ENCODE measurements around the gene KPTN. TPM values are rescaled to one million over a fixed set of nuclear protein-coding genes. Genes with fewer than 3 reads are reported as not detected.

Gene KPTN
- total and polyA plus RNA-seq, 2 of the 8 experiments (the other 6 are each of a cell fraction or from before 2014, with no cell fraction given): 23.6 to 31.3 TPM

- Histone ChIP-seq H3K4me2 (ENCODE audit: insufficient read depth in 1 of 2, low read depth in 2 of 2, low read length in 2 of 2) (no peak overlapping the region), H2BK20ac (ENCODE audit: low read length) (no peak overlapping the region), H3K23ac (ENCODE audit: insufficient read length) (no peak overlapping the region), H3K4ac (replicated peaks; ENCODE audit: insufficient read length, low read depth, low read length) (no peak overlapping the region), H3K9ac (replicated peaks in 1 of 4; ENCODE audit: extremely low read depth in 1 of 4, low read depth in 3 of 4, low read length in 3 of 4) (no peak overlapping the region), H4K91ac (replicated peaks; ENCODE audit: insufficient read length, low read length) (no peak overlapping the region), H4K5ac (ENCODE audit: insufficient read length, low read depth, low read length) (no peak overlapping the region), H3K79me1 (ENCODE audit: low read depth, low read length) (0 out of 2 replicates have a peak, but pooled peaks cover 2% of the 10 kb centered on the region), H2AFZ (ENCODE audit: low read length) (no peak overlapping the region), H3K27ac (ENCODE audit: low read depth, low read length) (no peak overlapping the region), H2BK12ac (ENCODE audit: low read depth, low read length) (no peak overlapping the region), H3K4me3 (ENCODE audit: extremely low read depth in 1 of 4, insufficient read depth in 2 of 4, low read depth in 3 of 4, low read length in 4 of 4) (no peak overlapping the region), H3K36me3 (ENCODE audit: control insufficient read depth in 2 of 4, insufficient read depth in 4 of 4, low read length in 3 of 4) (0 out of 8 replicates have a peak, but pooled peaks cover 0 to 2% (median 0%) of the 10 kb centered on the region in 4 experiments), H4K8ac (ENCODE audit: extremely low read depth, insufficient read depth, low read length) (no peak overlapping the region), H3K18ac (ENCODE audit: extremely low read depth, low read length) (no peak overlapping the region), H3K14ac (ENCODE audit: insufficient read length) (no peak overlapping the region), H2BK15ac (ENCODE audit: low read length) (no peak overlapping the region), H2BK5ac (ENCODE audit: low read depth, low read length) (no peak overlapping the region), H4K20me1 (replicated peaks in 1 of 2; ENCODE audit: control insufficient read depth in 1 of 2, insufficient read depth in 2 of 2, low read length in 2 of 2) (no peaks in the 10 kb centered on the region), H3K4me1 (replicated peaks in 1 of 4; ENCODE audit: control insufficient read depth in 3 of 4, insufficient read depth in 4 of 4, low read length in 3 of 4) (peaks cover 0 to 5% (median 2%) of the 10 kb centered on the region in 4 experiments; a peak in 4 of 7 replicates), H2BK120ac (replicated peaks; ENCODE audit: low read depth, low read length) (no peak overlapping the region), H2AK5ac (ENCODE audit: low read depth, low read length) (no peak overlapping the region), H3K27me3 (replicated peaks in 1 of 4; ENCODE audit: control insufficient read depth in 3 of 4, extremely low read depth in 1 of 4, insufficient read depth in 3 of 4, low read length in 3 of 4) (no peaks in the 10 kb centered on the region), H3K9me3 (ENCODE audit: insufficient read depth in 2 of 2, low read depth in 1 of 2, low read length in 1 of 2) (no peaks in the 10 kb centered on the region), H3K79me2 (ENCODE audit: control insufficient read depth in 1 of 2, insufficient read depth in 2 of 2, low read length in 2 of 2) (no peaks in the 10 kb centered on the region), H3K56ac (replicated peaks; ENCODE audit: insufficient read length, low read depth, low read length) (no peak overlapping the region), H3K23me2 (ENCODE audit: low read depth, low read length) (0 out of 2 replicates have a peak, but pooled peaks cover 2% of the 10 kb centered on the region)
- DNase-seq (ENCODE audit: low read depth in 1 of 2, low spot score in 2 of 2) (no peak), FAIRE-seq (no peak)
- CTCF ChIA-PET (ENCODE audit: partially characterized antibody): interaction anchor here (0.9 to 4.5 kb wide), 7 partner anchors 8 to 189 kb away, joined by 3 to 37 read pairs (median 5); partner anchors contain the start of genes EHD2 and NAPA
- 85% methylated on average over 7 of the region's 7 CpGs; no CpG with 5 or more reads in 1 of the 2 experiments for WGBS, 2 experiments (ENCODE audit: extremely low coverage in 1 of 2, insufficient coverage in 1 of 2, insufficient read length in 1 of 2, insufficient replicate concordance in 2 of 2, low coverage in 1 of 2, low lambda C conversion rate in 2 of 2, missing lambda C conversion rate in 1 of 2)
- POLR2A ChIA-PET (ENCODE audit: partially characterized antibody): interaction anchor here (1.3 kb wide), 1 partner anchor 23 kb away, joined by 3 read pairs; no protein-coding TSS in a partner anchor
- no peak for TF ChIP-seq SIX5 (IDR thresholded peaks at IDR 0.05; ENCODE audit: low read depth, low read length)
- no peak for TF ChIP-seq SP4 (IDR thresholded peaks at IDR 0.05; ENCODE audit: low read length)
- no peak for TF ChIP-seq TBP (IDR thresholded peaks at IDR 0.05; ENCODE audit: low read depth, low read length)
- TF ChIP-seq TAF7 (optimal IDR thresholded peaks at IDR 0.05; ENCODE audit: borderline replicate concordance, low read depth, low read length): no peak
- TF ChIP-seq ZNF274 (IDR thresholded peaks at IDR 0.05; ENCODE audit: borderline replicate concordance, extremely low read depth, low read length): no peak
- TF ChIP-seq KDM5A (IDR thresholded peaks at IDR 0.05; ENCODE audit: low read length): no peak
- TF ChIP-seq, protein P1, sequence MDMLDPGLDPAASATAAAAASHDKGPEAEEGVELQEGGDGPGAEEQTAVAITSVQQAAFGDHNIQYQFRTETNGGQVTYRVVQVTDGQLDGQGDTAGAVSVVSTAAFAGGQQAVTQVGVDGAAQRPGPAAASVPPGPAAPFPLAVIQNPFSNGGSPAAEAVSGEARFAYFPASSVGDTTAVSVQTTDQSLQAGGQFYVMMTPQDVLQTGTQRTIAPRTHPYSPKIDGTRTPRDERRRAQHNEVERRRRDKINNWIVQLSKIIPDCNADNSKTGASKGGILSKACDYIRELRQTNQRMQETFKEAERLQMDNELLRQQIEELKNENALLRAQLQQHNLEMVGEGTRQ (IDR thresholded peaks at IDR 0.05; ENCODE audit: low read length): no peak
- no peak for TF ChIP-seq SP2 (IDR thresholded peaks at IDR 0.05; ENCODE audit: low read length)
- TF ChIP-seq CHD1 (IDR thresholded peaks at IDR 0.05; ENCODE audit: low read depth, low read length): no peak
- no peak for TF ChIP-seq MAFK (IDR thresholded peaks at IDR 0.05; ENCODE audit: low read depth, low read length)
- TF ChIP-seq GABPA (IDR thresholded peaks at IDR 0.05; ENCODE audit: borderline replicate concordance, insufficient read depth, low read length): no peak
- no peak for TF ChIP-seq CEBPB (IDR thresholded peaks at IDR 0.05; ENCODE audit: low read depth, low read length)
- TF ChIP-seq E2F6 (IDR thresholded peaks at IDR 0.05): no peak
Measured at GRCh38 chr19:47523473-47523872, 39.5 kb upstream of the KPTN start.

All from H1 (cell line).